HepG2 (cell line): ENCODE measurements around the gene RPS25. TPM values are rescaled to one million over a fixed set of nuclear protein-coding genes. Genes with fewer than 3 reads are reported as not detected.

Experiments used
- AFF4 ChIP-seq: sonication (generic); formaldehyde crosslinking; IDR thresholded peaks from 2 replicates; pipeline ENCODE4 v1.4.0; 2020; ENCODE audit warnings: missing genetic modification reagents
- ATF7 ChIP-seq, 2 experiments: fragments of 450-650 bp in 1 of 2; sonication (generic) in 1 of 2; formaldehyde crosslinking in 1 of 2; IDR thresholded peaks; 2 replicates each; pipeline versions ENCODE4 v1.4.0 to v1.6.1; 2016 to 2020; ENCODE audit warnings: antibody characterized with exemption in 1 of 2, mild to moderate bottlenecking in 1 of 2, missing genetic modification reagents in 1 of 2
- CHD2 ChIP-seq: IDR thresholded peaks from 2 replicates; pipeline ENCODE4 v1.6.1; 2011; ENCODE audit warnings: low read depth, low read length, improper control_type of control experiment
- EED ChIP-seq: sonication (generic); formaldehyde crosslinking; IDR thresholded peaks from 2 replicates; pipeline ENCODE4 v1.5.0; 2020; ENCODE audit warnings: mild to moderate bottlenecking, missing genetic modification reagents
- MYNN ChIP-seq: sonication (generic); formaldehyde crosslinking; IDR thresholded peaks from 2 replicates; pipeline ENCODE4 v1.4.0; 2020; ENCODE audit warnings: mild to moderate bottlenecking, low read depth, missing genetic modification reagents
- SNRNP70 ChIP-seq: fragments of 200-400 bp; formaldehyde crosslinking; IDR thresholded peaks from 2 replicates; pipeline ENCODE4 v1.6.1; 2017; ENCODE audit warnings: mild to moderate bottlenecking, low read depth, low read length, moderate library complexity
- SP140L ChIP-seq: sonication (generic); formaldehyde crosslinking; IDR thresholded peaks from 2 replicates; pipeline ENCODE4 v1.4.0; 2020; ENCODE audit warnings: missing genetic modification reagents, borderline replicate concordance
- TMF1 ChIP-seq: sonication (generic); formaldehyde crosslinking; IDR thresholded peaks from 2 replicates; pipeline ENCODE4 v1.8.1; 2022; ENCODE audit warnings: low read depth, missing genetic modification reagents
- ZNF362 ChIP-seq: sonication (generic); formaldehyde crosslinking; IDR thresholded peaks from 2 replicates; pipeline ENCODE4 v1.4.0; 2020; ENCODE audit warnings: missing genetic modification reagents, mild to moderate bottlenecking, borderline replicate concordance
- ZNF530 ChIP-seq: sonication (generic); formaldehyde crosslinking; IDR thresholded peaks from 2 replicates; pipeline ENCODE4 v1.5.0; 2020; ENCODE audit warnings: low read depth, mild to moderate bottlenecking, missing genetic modification reagents
- ZNF567 ChIP-seq: sonication (generic); formaldehyde crosslinking; IDR thresholded peaks from 2 replicates; pipeline ENCODE4 v1.8.1; 2023; ENCODE audit warnings: mild to moderate bottlenecking, missing genetic modification reagents, borderline replicate concordance
- ZNF574 ChIP-seq: sonication (generic); formaldehyde crosslinking; IDR thresholded peaks from 2 replicates; pipeline ENCODE4 v1.4.0; 2020; ENCODE audit warnings: missing genetic modification reagents
- ZNF709 ChIP-seq: sonication (generic); formaldehyde crosslinking; IDR thresholded peaks from 2 replicates; pipeline ENCODE4 v1.5.0; 2020; ENCODE audit warnings: mild to moderate bottlenecking, missing genetic modification reagents
- ZNF883 ChIP-seq: sonication (generic); formaldehyde crosslinking; IDR thresholded peaks from 2 replicates; pipeline ENCODE4 v1.5.1; 2020; ENCODE audit warnings: mild to moderate bottlenecking, missing genetic modification reagents; ENCODE audit errors: not compliant biosample characterization
- ZSCAN25 ChIP-seq: sonication (generic); formaldehyde crosslinking; IDR thresholded peaks from 2 replicates; pipeline ENCODE4 v1.8.0; 2022; ENCODE audit warnings: mild to moderate bottlenecking, missing genetic modification reagents
- polyA plus RNA-seq, 8 experiments: library from polyadenylated mRNA; depleted of rRNA in 3 of 8; stranded (reverse) in 7 of 8; unstranded in 1 of 8; fragments of >200 nt; fragmentation: Illumina TruSeq in 4 of 8; extraction: Trizol in 4 of 8; gene quantifications; 2 replicates each; pipeline versions ENCODE4 v1.2.1 to v1.2.3, GENCODE V29; 2011 to 2016; ENCODE audit warnings: low read depth in 4 of 8, missing spikeins in 1 of 8, mixed read lengths in 1 of 8; ENCODE audit not compliant: insufficient read depth in 1 of 8
- total RNA-seq, 5 experiments: library from RNA; depleted of rRNA; stranded (reverse); fragments of >200 nt; fragmentation: Illumina TruSeq; extraction: Trizol; gene quantifications; 2 replicates each; pipeline ENCODE4 v1.2.3, GENCODE V29; 2016; ENCODE audit warnings: low read depth in 1 of 5
- TF ChIP-seq, protein P1 (sequence below): sonication (generic); formaldehyde crosslinking; IDR thresholded peaks from 2 replicates; pipeline ENCODE4 v1.4.0; 2020; ENCODE audit warnings: missing genetic modification reagents, borderline replicate concordance

Gene RPS25
- total and polyA plus RNA-seq, 2 of the 13 experiments (the other 11 are each of a cell fraction or from before 2014, with no cell fraction given) = 839 to 1,415 TPM

DNA sequence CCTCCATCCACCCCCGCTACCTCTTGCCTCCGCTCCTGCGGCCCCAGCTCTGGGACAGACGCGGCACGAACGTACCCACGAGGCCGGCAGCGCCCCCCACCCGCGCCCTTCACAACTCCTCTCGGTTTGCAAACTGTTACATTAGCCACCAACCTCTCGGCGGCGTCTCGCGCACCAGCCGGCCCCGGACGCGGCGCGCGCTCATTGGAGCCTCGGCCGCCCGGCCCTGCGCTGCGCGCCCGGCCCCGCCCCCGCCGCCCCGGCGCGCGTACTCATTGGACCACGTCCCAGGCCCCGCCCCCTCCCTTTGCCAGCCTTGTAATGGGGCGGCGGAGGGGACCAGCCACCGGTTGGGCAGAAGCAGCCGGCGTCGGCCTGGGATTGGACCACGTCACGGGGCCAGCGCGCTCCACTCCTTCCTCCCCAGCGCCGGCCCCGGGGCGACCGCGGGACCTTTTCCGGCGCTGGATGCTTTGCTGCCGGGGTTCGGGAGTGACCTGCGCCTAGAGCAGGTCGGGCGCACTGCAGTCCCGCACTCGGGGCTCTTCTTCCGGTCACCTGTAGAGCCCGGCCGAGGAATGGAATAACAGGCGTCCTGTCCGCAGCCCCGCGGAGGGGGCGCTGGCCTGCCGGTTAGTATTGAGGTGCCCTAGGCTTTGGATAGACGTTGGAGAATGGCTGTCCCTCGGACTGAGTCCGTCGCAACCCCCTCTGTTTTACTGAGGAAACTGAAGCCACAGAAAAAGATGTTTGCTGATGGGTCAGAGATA lies 39.0 kb upstream of the RPS25 start, which contains the start of gene HYOU1 (continued):
- peak; percentile 26; the same call in 1 of the 2 replicates for TF ChIP-seq ZNF574 (CRISPR knock-in tag)
- no peak for TF ChIP-seq SNRNP70
- no peak for TF ChIP-seq ZNF567 (CRISPR knock-in tag)
- TF ChIP-seq ZNF530 (CRISPR knock-in tag) = no peak
- TF ChIP-seq TMF1 (CRISPR knock-in tag) = peak; percentile 84; the same call in 1 of the 2 replicates
- TF ChIP-seq ZNF362 (CRISPR knock-in tag) = no peak; the same call in 1 of the 2 replicates
- TF ChIP-seq AFF4 = no peak
- no peak for TF ChIP-seq EED (CRISPR knock-in tag)
- TF ChIP-seq ZSCAN25 = 0 out of 2 replicates have a peak, but pooled peaks have one; percentile 4
- TF ChIP-seq SP140L (CRISPR knock-in tag) = no peak
- TF ChIP-seq ZNF709 (CRISPR knock-in tag) = no peak
- no peak for TF ChIP-seq ATF7 (IDR thresholded peaks at IDR 0.05)
- no peak for TF ChIP-seq ATF7 (CRISPR knock-in tag; IDR thresholded peaks at IDR 0.05)
- TF ChIP-seq ZNF883 (CRISPR knock-in tag) = peak; percentile 13
- TF ChIP-seq CHD2 = peak; percentile 49; the same call in 1 of the 2 replicates
- TF ChIP-seq, protein P1, sequence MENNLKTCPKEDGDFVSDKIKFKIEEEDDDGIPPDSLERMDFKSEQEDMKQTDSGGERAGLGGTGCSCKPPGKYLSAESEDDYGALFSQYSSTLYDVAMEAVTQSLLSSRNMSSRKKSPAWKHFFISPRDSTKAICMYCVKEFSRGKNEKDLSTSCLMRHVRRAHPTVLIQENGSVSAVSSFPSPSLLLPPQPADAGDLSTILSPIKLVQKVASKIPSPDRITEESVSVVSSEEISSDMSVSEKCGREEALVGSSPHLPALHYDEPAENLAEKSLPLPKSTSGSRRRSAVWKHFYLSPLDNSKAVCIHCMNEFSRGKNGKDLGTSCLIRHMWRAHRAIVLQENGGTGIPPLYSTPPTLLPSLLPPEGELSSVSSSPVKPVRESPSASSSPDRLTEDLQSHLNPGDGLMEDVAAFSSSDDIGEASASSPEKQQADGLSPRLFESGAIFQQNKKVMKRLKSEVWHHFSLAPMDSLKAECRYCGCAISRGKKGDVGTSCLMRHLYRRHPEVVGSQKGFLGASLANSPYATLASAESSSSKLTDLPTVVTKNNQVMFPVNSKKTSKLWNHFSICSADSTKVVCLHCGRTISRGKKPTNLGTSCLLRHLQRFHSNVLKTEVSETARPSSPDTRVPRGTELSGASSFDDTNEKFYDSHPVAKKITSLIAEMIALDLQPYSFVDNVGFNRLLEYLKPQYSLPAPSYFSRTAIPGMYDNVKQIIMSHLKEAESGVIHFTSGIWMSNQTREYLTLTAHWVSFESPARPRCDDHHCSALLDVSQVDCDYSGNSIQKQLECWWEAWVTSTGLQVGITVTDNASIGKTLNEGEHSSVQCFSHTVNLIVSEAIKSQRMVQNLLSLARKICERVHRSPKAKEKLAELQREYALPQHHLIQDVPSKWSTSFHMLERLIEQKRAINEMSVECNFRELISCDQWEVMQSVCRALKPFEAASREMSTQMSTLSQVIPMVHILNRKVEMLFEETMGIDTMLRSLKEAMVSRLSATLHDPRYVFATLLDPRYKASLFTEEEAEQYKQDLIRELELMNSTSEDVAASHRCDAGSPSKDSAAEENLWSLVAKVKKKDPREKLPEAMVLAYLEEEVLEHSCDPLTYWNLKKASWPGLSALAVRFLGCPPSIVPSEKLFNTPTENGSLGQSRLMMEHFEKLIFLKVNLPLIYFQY (CRISPR knock-in tag) = 0 out of 2 replicates have a peak, but pooled peaks have one; percentile 27
- TF ChIP-seq MYNN (CRISPR knock-in tag) = no peak
